ENCODE results near the gene AGPAT3. TPM values are rescaled to one million over a fixed set of nuclear protein-coding genes. Genes with fewer than 3 reads are reported as not detected.
A peak's percentile ranks its signal among the peaks of the same experiment; 100 is the strongest.

Gene AGPAT3
- total and polyA plus RNA-seq, 9 donors: 19.2 to 32.2 (median 27.7) TPM

- Histone ChIP-seq H3K36me3 (ENCODE audit: control insufficient read depth, insufficient read depth, low read length) (peaks cover 33% of the 10 kb centered on the region), H3K27me3 (ENCODE audit: control insufficient read depth, insufficient read depth, low read length) (peaks cover 11% of the 10 kb centered on the region), H3K9me3 (replicated peaks; ENCODE audit: control insufficient read depth, low read depth, low read length) (no peaks in the 10 kb centered on the region), H3K4me1 (ENCODE audit: control insufficient read depth, insufficient read depth, low read length) (peaks cover 8% of the 10 kb centered on the region), H3K4me3 (ENCODE audit: low read length) (no peak overlapping the region), H3K27ac (ENCODE audit: low read length) (no peak overlapping the region)
- DNase-seq: no peak
- 75% methylated on average over 25 of the region's 31 CpGs for WGBS (ENCODE audit: insufficient coverage)
Observed at GRCh38 chr21:43984905-43985689, 120.1 kb downstream of the AGPAT3 start.

GRCh38 chr21:43985690-43986251 lies 120.7 kb downstream of the AGPAT3 start:
- Histone ChIP-seq H3K9me3 (replicated peaks; ENCODE audit: control insufficient read depth, low read depth, low read length) (no peaks in the 10 kb centered on the region), H3K4me3 (ENCODE audit: low read length) (no peak overlapping the region), H3K4me1 (ENCODE audit: control insufficient read depth, insufficient read depth, low read length) (peaks cover 8% of the 10 kb centered on the region), H3K27me3 (ENCODE audit: control insufficient read depth, insufficient read depth, low read length) (peaks cover 11% of the 10 kb centered on the region), H3K36me3 (ENCODE audit: control insufficient read depth, insufficient read depth, low read length) (peaks cover 28% of the 10 kb centered on the region), H3K27ac (ENCODE audit: low read length) (no peak overlapping the region)
- no peak for DNase-seq
- WGBS (ENCODE audit: insufficient coverage): 10% methylated on average over 18 of the region's 22 CpGs

GRCh38 chr21:43986544-43987451 lies 121.8 kb downstream of the AGPAT3 start:
- 36% methylated on average over 8 of the region's 22 CpGs for WGBS (ENCODE audit: insufficient coverage)
- Histone ChIP-seq H3K9me3 (replicated peaks; ENCODE audit: control insufficient read depth, low read depth, low read length) (no peaks in the 10 kb centered on the region), H3K36me3 (ENCODE audit: control insufficient read depth, insufficient read depth, low read length) (peaks cover 18% of the 10 kb centered on the region), H3K4me1 (ENCODE audit: control insufficient read depth, insufficient read depth, low read length) (peaks cover 8% of the 10 kb centered on the region), H3K27ac (ENCODE audit: low read length) (no peak overlapping the region), H3K4me3 (ENCODE audit: low read length) (no peak overlapping the region), H3K27me3 (ENCODE audit: control insufficient read depth, insufficient read depth, low read length) (peaks cover 14% of the 10 kb centered on the region)
- DNase-seq: peak; percentile 46

DNA sequence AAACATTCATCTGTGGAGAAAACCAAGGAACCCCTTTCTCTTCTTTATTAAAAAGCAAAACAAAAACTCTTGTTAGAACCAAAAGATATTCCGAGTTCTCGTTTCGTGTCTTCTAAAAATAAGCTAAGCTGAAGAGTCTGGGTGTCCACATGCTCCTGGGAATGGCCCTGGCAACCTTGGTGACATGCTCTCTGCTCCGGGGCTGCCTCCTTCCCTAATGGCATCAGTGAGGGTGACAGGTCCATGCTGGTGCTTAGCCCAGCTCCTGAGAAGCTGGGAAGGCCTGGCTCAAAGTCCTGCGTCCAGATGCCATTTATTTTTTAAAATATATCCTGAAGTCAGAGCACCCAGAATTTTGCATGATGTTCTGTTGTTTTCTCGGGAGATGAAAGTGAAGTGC lies 122.5 kb downstream of the AGPAT3 start:
- Histone ChIP-seq H3K4me3 (ENCODE audit: low read length) (no peak overlapping the region), H3K36me3 (ENCODE audit: control insufficient read depth, insufficient read depth, low read length) (peaks cover 13% of the 10 kb centered on the region), H3K9me3 (replicated peaks; ENCODE audit: control insufficient read depth, low read depth, low read length) (no peaks in the 10 kb centered on the region), H3K27me3 (ENCODE audit: control insufficient read depth, insufficient read depth, low read length) (peaks cover 14% of the 10 kb centered on the region), H3K4me1 (ENCODE audit: control insufficient read depth, insufficient read depth, low read length) (peaks cover 8% of the 10 kb centered on the region), H3K27ac (ENCODE audit: low read length) (no peak overlapping the region)
- DNase-seq: no peak
- WGBS (ENCODE audit: insufficient coverage): 52% methylated on average over 5 of the region's 6 CpGs

DNA sequence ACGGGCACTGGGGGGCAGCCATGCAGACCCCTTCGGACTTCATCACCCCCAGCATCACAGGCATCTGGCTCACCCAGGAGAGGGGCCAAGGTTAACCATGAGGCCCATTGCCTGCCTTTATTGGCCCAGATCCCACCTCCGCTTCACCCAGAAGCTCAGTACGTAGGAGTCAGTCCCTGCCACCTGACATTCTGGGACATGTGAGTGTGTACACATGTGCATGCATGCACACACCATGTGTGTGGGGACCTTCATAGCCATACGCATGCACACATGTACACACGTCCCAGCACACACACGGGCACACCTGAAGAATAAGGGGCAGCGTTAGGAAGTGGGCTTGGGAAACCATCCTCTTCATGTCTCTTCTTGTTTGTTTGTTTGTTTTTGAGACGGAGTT lies 123.0 kb downstream of the AGPAT3 start:
- Histone ChIP-seq H3K36me3 (ENCODE audit: control insufficient read depth, insufficient read depth, low read length) (peaks cover 8% of the 10 kb centered on the region), H3K9me3 (replicated peaks; ENCODE audit: control insufficient read depth, low read depth, low read length) (no peaks in the 10 kb centered on the region), H3K4me3 (ENCODE audit: low read length) (no peak overlapping the region), H3K4me1 (ENCODE audit: control insufficient read depth, insufficient read depth, low read length) (peaks cover 8% of the 10 kb centered on the region), H3K27me3 (ENCODE audit: control insufficient read depth, insufficient read depth, low read length) (peaks cover 15% of the 10 kb centered on the region), H3K27ac (ENCODE audit: low read length) (no peak overlapping the region)
- no peak for DNase-seq
- 82% methylated on average over 5 of the region's 9 CpGs for WGBS (ENCODE audit: insufficient coverage)

DNA sequence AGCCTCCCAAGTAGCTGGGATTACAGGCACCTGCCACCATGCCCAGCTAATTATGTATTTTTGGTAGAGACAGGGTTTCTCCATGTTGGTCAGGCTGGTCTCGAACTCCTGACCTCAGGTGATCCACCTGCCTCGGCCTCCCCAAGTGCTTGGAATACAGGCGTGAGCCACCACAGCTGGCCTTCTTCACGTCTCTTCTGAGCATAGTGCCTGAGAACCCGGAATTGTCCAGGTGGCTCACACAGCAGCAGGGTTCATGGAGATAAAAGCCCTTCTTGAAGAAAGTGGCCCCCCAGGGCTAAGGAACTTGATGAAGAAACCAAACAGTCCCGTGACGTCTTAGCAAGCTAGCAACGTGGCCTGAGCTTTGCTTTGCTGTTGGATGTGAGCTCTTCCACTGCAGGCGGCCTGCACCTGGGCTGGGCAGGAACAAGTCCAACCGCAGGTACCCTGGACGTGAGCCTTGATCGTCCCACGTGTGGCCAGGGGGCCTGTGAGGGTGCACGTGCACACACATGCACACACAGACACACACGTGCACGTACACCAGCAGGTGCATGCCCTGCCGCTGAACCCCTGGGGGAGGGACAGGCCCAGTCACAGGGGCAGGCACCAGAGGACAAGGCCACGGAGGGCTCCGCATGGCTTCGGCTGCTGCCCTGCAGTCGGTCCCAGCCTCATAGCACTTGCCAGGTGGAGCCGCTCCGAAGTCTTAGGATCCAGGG lies 123.6 kb downstream of the AGPAT3 start:
- DNase-seq: no peak
- WGBS (ENCODE audit: insufficient coverage): 77% methylated on average over 23 of the region's 23 CpGs
- no peak overlapping the region for H3K27ac ChIP-seq (ENCODE audit: low read length)

DNA sequence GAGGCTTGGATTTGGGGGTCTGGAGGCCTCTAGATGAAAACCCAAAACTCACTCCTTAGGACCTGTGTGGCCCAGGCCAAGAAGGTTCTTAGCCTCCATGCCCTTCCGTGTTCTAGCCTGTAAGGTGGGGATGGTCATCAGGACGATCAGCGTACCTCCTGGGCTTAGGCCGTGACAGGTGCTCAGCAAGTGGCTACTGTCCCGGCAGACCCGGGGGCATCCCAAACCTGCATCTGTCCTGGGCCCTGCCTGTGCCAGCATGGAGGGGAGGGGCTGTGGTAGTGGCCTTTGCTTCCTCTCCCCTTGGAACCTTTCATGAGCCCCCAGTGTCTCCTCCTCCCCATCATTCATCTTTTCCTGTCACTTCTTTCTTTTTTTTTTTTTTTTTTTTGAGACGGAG lies 124.4 kb downstream of the AGPAT3 start:
- Histone ChIP-seq H3K27me3 (ENCODE audit: control insufficient read depth, insufficient read depth, low read length) (peaks cover 20% of the 10 kb centered on the region), H3K27ac (ENCODE audit: low read length) (no peak overlapping the region), H3K9me3 (replicated peaks; ENCODE audit: control insufficient read depth, low read depth, low read length) (no peaks in the 10 kb centered on the region), H3K4me3 (ENCODE audit: low read length) (no peak overlapping the region), H3K4me1 (ENCODE audit: control insufficient read depth, insufficient read depth, low read length) (peaks cover 8% of the 10 kb centered on the region), H3K36me3 (ENCODE audit: control insufficient read depth, insufficient read depth, low read length) (no peaks in the 10 kb centered on the region)
- no peak for DNase-seq
- no CpG with 5 or more reads among the region's 7 CpGs for WGBS (ENCODE audit: insufficient coverage)

More for the DNA sequence above, 123.6 kb downstream of the AGPAT3 start:
- Histone ChIP-seq H3K4me3 (ENCODE audit: low read length) (no peak overlapping the region), H3K36me3 (ENCODE audit: control insufficient read depth, insufficient read depth, low read length) (peaks cover 2% of the 10 kb centered on the region), H3K27me3 (ENCODE audit: control insufficient read depth, insufficient read depth, low read length) (peaks cover 17% of the 10 kb centered on the region), H3K4me1 (ENCODE audit: control insufficient read depth, insufficient read depth, low read length) (peaks cover 8% of the 10 kb centered on the region), H3K9me3 (replicated peaks; ENCODE audit: control insufficient read depth, low read depth, low read length) (no peaks in the 10 kb centered on the region)

DNA sequence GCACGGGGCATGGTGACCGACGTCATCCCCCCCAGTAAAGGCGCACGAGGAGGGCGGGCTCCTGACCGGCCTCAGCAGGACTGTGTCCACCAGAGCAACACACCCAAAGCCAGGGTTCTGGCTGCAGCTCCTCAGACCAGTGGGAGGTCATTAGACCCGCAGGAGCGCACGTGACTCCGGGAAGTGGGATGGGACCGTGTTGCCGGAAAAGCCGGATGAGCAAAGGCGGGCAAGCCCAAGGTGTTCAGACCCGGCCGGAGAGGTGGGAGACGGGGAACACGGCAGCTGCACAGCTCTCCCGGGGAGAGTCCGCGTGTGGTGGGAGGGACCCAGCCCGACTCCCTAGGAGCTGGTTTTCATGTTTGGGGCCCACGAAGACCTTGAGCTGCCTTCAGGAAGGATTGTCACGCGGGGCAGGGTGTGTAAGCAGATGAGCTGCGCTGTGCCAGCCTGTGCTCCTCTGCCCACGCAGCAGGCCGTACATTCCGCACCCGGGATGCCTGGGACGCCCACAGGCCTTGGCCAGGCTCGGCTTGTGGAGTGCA lies 126.5 kb downstream of the AGPAT3 start:
- H3K27ac ChIP-seq (ENCODE audit: low read length): no peak overlapping the region
- no peak overlapping the region for H3K4me3 ChIP-seq (ENCODE audit: low read length)
- H3K36me3 ChIP-seq (ENCODE audit: control insufficient read depth, insufficient read depth, low read length): no peaks in the 10 kb centered on the region
- H3K9me3 ChIP-seq (replicated peaks; ENCODE audit: control insufficient read depth, low read depth, low read length): no peaks in the 10 kb centered on the region
- no peaks in the 10 kb centered on the region for H3K4me1 ChIP-seq (ENCODE audit: control insufficient read depth, insufficient read depth, low read length)
- DNase-seq: no peak
- H3K27me3 ChIP-seq (ENCODE audit: control insufficient read depth, insufficient read depth, low read length): peaks cover 15% of the 10 kb centered on the region
- 81% methylated on average over 33 of the region's 33 CpGs for WGBS (ENCODE audit: insufficient coverage)

GRCh38 chr21:43992121-43992520 lies 127.1 kb downstream of the AGPAT3 start:
- no peak for DNase-seq
- 86% methylated on average over 6 of the region's 11 CpGs for WGBS (ENCODE audit: insufficient coverage)
- peaks cover 13% of the 10 kb centered on the region for H3K27me3 ChIP-seq (ENCODE audit: control insufficient read depth, insufficient read depth, low read length)
- H3K9me3 ChIP-seq (replicated peaks; ENCODE audit: control insufficient read depth, low read depth, low read length): no peaks in the 10 kb centered on the region
- H3K36me3 ChIP-seq (ENCODE audit: control insufficient read depth, insufficient read depth, low read length): no peaks in the 10 kb centered on the region
- H3K4me1 ChIP-seq (ENCODE audit: control insufficient read depth, insufficient read depth, low read length): no peaks in the 10 kb centered on the region
- no peak overlapping the region for H3K27ac ChIP-seq (ENCODE audit: low read length)
- H3K4me3 ChIP-seq (ENCODE audit: low read length): no peak overlapping the region
